ENCODE results near the gene KHNYN.

GRCh38 chr14:24437020-24437735 is 7.4 kb downstream of the KHNYN start:
- TF ChIP-seq HDGF (IDR thresholded peaks at IDR 0.05; ENCODE audit: borderline replicate concordance): no peak
- no peak for TF ChIP-seq FOXK2 (IDR thresholded peaks at IDR 0.05)
- TF ChIP-seq ARNT (IDR thresholded peaks at IDR 0.05): no peak
- no peak for TF ChIP-seq FOXM1 (IDR thresholded peaks at IDR 0.05; ENCODE audit: borderline replicate concordance)
- no peak for TF ChIP-seq SUZ12 (IDR thresholded peaks at IDR 0.05)
- no peak for TF ChIP-seq BHLHE40 (IDR thresholded peaks at IDR 0.05; ENCODE audit: borderline replicate concordance)
- TF ChIP-seq TARDBP (IDR thresholded peaks at IDR 0.05): no peak
